ENCODE data around the gene IGF1.

GRCh38 chr12:102501773-102502172 lies 21.4 kb upstream of the IGF1 start:
- TF ChIP-seq, protein P1, sequence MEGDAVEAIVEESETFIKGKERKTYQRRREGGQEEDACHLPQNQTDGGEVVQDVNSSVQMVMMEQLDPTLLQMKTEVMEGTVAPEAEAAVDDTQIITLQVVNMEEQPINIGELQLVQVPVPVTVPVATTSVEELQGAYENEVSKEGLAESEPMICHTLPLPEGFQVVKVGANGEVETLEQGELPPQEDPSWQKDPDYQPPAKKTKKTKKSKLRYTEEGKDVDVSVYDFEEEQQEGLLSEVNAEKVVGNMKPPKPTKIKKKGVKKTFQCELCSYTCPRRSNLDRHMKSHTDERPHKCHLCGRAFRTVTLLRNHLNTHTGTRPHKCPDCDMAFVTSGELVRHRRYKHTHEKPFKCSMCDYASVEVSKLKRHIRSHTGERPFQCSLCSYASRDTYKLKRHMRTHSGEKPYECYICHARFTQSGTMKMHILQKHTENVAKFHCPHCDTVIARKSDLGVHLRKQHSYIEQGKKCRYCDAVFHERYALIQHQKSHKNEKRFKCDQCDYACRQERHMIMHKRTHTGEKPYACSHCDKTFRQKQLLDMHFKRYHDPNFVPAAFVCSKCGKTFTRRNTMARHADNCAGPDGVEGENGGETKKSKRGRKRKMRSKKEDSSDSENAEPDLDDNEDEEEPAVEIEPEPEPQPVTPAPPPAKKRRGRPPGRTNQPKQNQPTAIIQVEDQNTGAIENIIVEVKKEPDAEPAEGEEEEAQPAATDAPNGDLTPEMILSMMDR (IDR thresholded peaks at IDR 0.05), result no peak
- TF ChIP-seq JUND (IDR thresholded peaks at IDR 0.05), result no peak

Measured in SK-N-SH (cell line).